A673 (cell line): ENCODE data around the gene PPP1R14B.

Source experiments
- CTCF ChIP-seq: fragments of 300-800, 200-600 bp; sonication (generic); conservative IDR thresholded peaks from 2 replicates; pipeline ENCODE4 v1.5.1; 2017; ENCODE audit warnings: low read depth, mild to moderate bottlenecking, antibody characterized with exemption, low read length, moderate library complexity, mixed read lengths
- EZH2 ChIP-seq: fragments of 200-600 bp; sonication (generic); IDR thresholded peaks from 2 replicates; pipeline ENCODE4 v1.6.1; 2017; ENCODE audit warnings: borderline replicate concordance, low read depth, mild to moderate bottlenecking, mixed read lengths, antibody characterized with exemption, low read length; ENCODE audit not compliant: poor library complexity, severe bottlenecking

- TF ChIP-seq CTCF, result no peak
- TF ChIP-seq EZH2, result no peak
Observed at GRCh38 chr11:64229090-64229743, 17.5 kb downstream of the PPP1R14B start.
